DOHH2 (cell line): ENCODE data around the gene SLAMF1.

Experiments
- H3F3A ChIP-seq: fragments of 200-600 bp; sonication (generic), shearing (Covaris generic); 2 replicates; pipeline ENCODE4 v1.6.0; 2016; ENCODE audit warnings: antibody characterized with exemption, mild to moderate bottlenecking; ENCODE audit not compliant: control insufficient read depth, insufficient read depth
- H3K27ac ChIP-seq: fragments of 200-600 bp; sonication (generic); 2 replicates; pipeline ENCODE4 v1.5.1; 2014; ENCODE audit warnings: low read depth, mild to moderate bottlenecking, low read length, moderate library complexity
- H3K27me3 ChIP-seq: fragments of 200-600 bp; sonication (generic); 2 replicates; pipeline ENCODE4 v1.6.1; 2014; ENCODE audit warnings: mild to moderate bottlenecking, low read length, mixed read lengths; ENCODE audit not compliant: control insufficient read depth
- H3K36me3 ChIP-seq: fragments of 200-600 bp; sonication (generic); 2 replicates; pipeline ENCODE4 v1.6.1; 2014; ENCODE audit warnings: mild to moderate bottlenecking, low read length, moderate library complexity, mixed read lengths; ENCODE audit not compliant: control insufficient read depth
- H3K4me1 ChIP-seq: fragments of 200-600 bp; sonication (generic); 2 replicates; pipeline ENCODE4 v1.6.1; 2014; ENCODE audit warnings: mild to moderate bottlenecking, low read length, mixed read lengths; ENCODE audit not compliant: control insufficient read depth
- H3K4me2 ChIP-seq: fragments of 200-600 bp; sonication (generic); 2 replicates; pipeline ENCODE4 v1.6.0; 2014; ENCODE audit warnings: mild to moderate bottlenecking, low read length, moderate library complexity
- H3K4me3 ChIP-seq: fragments of 200-600 bp; sonication (generic); 2 replicates; pipeline ENCODE4 v1.5.1; 2014; ENCODE audit warnings: mild to moderate bottlenecking, low read length, mixed read lengths
- H3K79me2 ChIP-seq: fragments of 200-600 bp; sonication (generic); 2 replicates; pipeline ENCODE4 v1.6.1; 2014; ENCODE audit warnings: mild to moderate bottlenecking, low read length, mixed read lengths; ENCODE audit not compliant: control insufficient read depth
- H3K9me2 ChIP-seq: fragments of 200-600 bp; sonication (generic); replicated peaks from 2 replicates; pipeline ENCODE4 v1.6.1; 2014; ENCODE audit warnings: mild to moderate bottlenecking, low read length, mixed read lengths; ENCODE audit not compliant: control insufficient read depth
- H3K9me3 ChIP-seq: fragments of 200-600 bp; sonication (generic); 2 replicates; pipeline ENCODE4 v1.6.1; 2014; ENCODE audit warnings: antibody characterized with exemption, low read length, mixed read lengths; ENCODE audit not compliant: control insufficient read depth, insufficient read depth
- H4K20me1 ChIP-seq: fragments of 200-600 bp; sonication (generic); 2 replicates; pipeline ENCODE4 v1.6.0; 2014; ENCODE audit warnings: low read depth, mild to moderate bottlenecking, antibody characterized with exemption, low read length, moderate library complexity; ENCODE audit not compliant: control insufficient read depth, insufficient read depth
- CTCF ChIP-seq: fragments of 200-600 bp; sonication (generic); IDR thresholded peaks from one replicate; pipeline ENCODE4 v1.5.1; 2014; ENCODE audit warnings: antibody characterized with exemption, mild to moderate bottlenecking, low read depth, low read length; ENCODE audit not compliant: poor library complexity, severe bottlenecking
- EZH2phosphoT487 ChIP-seq: fragments of 200-600 bp; sonication (generic); IDR thresholded peaks from 2 replicates; pipeline ENCODE4 v1.6.1; 2017; ENCODE audit warnings: borderline replicate concordance, mild to moderate bottlenecking, antibody characterized with exemption, low read length, moderate library complexity, mixed read lengths

Gene SLAMF1

GRCh38 chr1:160576884-160577283 lies 70.0 kb downstream of the SLAMF1 start:
- Histone ChIP-seq H3K4me2 (peak overlapping the region; percentile 84), H3K79me2 (peaks cover 73% of the 10 kb centered on the region)

GRCh38 chr1:160576390-160576789 lies 70.5 kb downstream of the SLAMF1 start:
- no peaks in the 10 kb centered on the region for H3F3A ChIP-seq
- no peaks in the 10 kb centered on the region for H3K9me3 ChIP-seq
- peaks cover 35% of the 10 kb centered on the region for H3K36me3 ChIP-seq
- no peaks in the 10 kb centered on the region for H3K9me2 ChIP-seq
- H3K4me2 ChIP-seq: peak overlapping the region; percentile 84
- H3K27ac ChIP-seq: no peak overlapping the region
- peaks cover 77% of the 10 kb centered on the region for H3K79me2 ChIP-seq
- H3K4me3 ChIP-seq: peak overlapping the region; percentile 86
- H4K20me1 ChIP-seq: no peaks in the 10 kb centered on the region
- no peaks in the 10 kb centered on the region for H3K27me3 ChIP-seq
- TF ChIP-seq EZH2phosphoT487 (no peak), CTCF (no peak)
- peaks cover 76% of the 10 kb centered on the region for H3K4me1 ChIP-seq

More at GRCh38 chr1:160576884-160577283, 70.0 kb downstream of the SLAMF1 start:
- Histone ChIP-seq H3K36me3 (peaks cover 32% of the 10 kb centered on the region), H3K4me1 (peaks cover 71% of the 10 kb centered on the region), H3K9me3 (no peaks in the 10 kb centered on the region), H3K9me2 (no peaks in the 10 kb centered on the region), H3K27ac (no peak overlapping the region), H3F3A (no peaks in the 10 kb centered on the region), H3K27me3 (no peaks in the 10 kb centered on the region), H3K4me3 (peak overlapping the region; percentile 86), H4K20me1 (no peaks in the 10 kb centered on the region)
- no peak for TF ChIP-seq CTCF
- TF ChIP-seq EZH2phosphoT487: no peak

GRCh38 chr1:160575112-160575664 lies 71.7 kb downstream of the SLAMF1 start:
- no peaks in the 10 kb centered on the region for H3K9me2 ChIP-seq
- peaks cover 79% of the 10 kb centered on the region for H3K4me1 ChIP-seq
- peaks cover 44% of the 10 kb centered on the region for H3K36me3 ChIP-seq
- peak overlapping the region; percentile 84 for H3K4me2 ChIP-seq
- H3K79me2 ChIP-seq: peaks cover 87% of the 10 kb centered on the region
- H3F3A ChIP-seq: no peaks in the 10 kb centered on the region
- H4K20me1 ChIP-seq: no peaks in the 10 kb centered on the region
- TF ChIP-seq CTCF (no peak), EZH2phosphoT487 (no peak)
- no peaks in the 10 kb centered on the region for H3K9me3 ChIP-seq
- peak overlapping the region; percentile 27 for H3K27ac ChIP-seq
- no peaks in the 10 kb centered on the region for H3K27me3 ChIP-seq
- peak overlapping the region; percentile 86 for H3K4me3 ChIP-seq
